ENCODE data around the gene CASK.

The CASK gene

DNA sequence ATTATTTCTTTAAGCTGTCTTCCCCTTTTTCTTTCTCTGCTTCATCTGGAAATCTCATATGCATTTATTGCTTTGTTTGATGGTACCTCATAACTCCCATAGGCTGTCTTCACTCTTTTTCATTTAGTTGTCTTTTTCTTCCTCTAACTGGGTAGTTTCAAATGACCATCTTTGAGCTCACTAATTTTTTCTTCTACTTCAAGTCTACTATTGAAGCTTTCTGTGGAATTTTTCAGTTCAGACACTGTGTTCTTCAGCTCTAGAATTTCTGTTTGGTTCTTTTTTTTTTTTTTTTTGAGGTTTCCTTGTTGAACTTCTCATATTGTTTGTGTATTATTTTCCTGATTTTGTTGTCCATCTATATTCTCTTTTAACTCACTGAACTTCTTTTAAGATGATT is 23.0 kb downstream of the CASK start:
- H3K9me3 ChIP-seq (ENCODE audit: insufficient read depth, low read depth, low read length): no peaks in the 10 kb centered on the region
- H4K91ac ChIP-seq (ENCODE audit: low read depth, low read length): no peak overlapping the region
- no peaks in the 10 kb centered on the region for H3K27me3 ChIP-seq (ENCODE audit: insufficient read depth, low read length)
- H2BK120ac ChIP-seq (ENCODE audit: insufficient read depth, low read length, poor library complexity): no peak overlapping the region
- H3K4me1 ChIP-seq (ENCODE audit: control insufficient read depth in 1 of 2, insufficient read depth in 2 of 2, low read length in 2 of 2): no peaks in the 10 kb centered on the region
- H2BK5ac ChIP-seq (ENCODE audit: low read depth, low read length, poor library complexity): no peak overlapping the region
- H3K4ac ChIP-seq (ENCODE audit: low read depth, low read length): no peak overlapping the region
- no peak overlapping the region for H2AK5ac ChIP-seq (ENCODE audit: low read length)
- no peak overlapping the region for H3K9ac ChIP-seq (ENCODE audit: low read length)
- no peaks in the 10 kb centered on the region for H3K79me2 ChIP-seq (ENCODE audit: control insufficient read depth, insufficient read depth, low read length, poor library complexity)
- no peak overlapping the region for H4K12ac ChIP-seq (ENCODE audit: low read depth, low read length)
- no peak for DNase-seq
- no peak overlapping the region for H3K14ac ChIP-seq (ENCODE audit: low read length)
- H3K4me2 ChIP-seq (ENCODE audit: low read length): no peak overlapping the region
- H3K79me1 ChIP-seq (ENCODE audit: low read length): no peaks in the 10 kb centered on the region
- no peak overlapping the region for H3K18ac ChIP-seq (ENCODE audit: low read length)
- H2BK12ac ChIP-seq (ENCODE audit: low read length): no peak overlapping the region
- no peak overlapping the region for H3K27ac ChIP-seq (ENCODE audit: low read depth, low read length)
- H3K36me3 ChIP-seq (ENCODE audit: control insufficient read depth in 1 of 2, insufficient read depth in 2 of 2, low read length in 2 of 2): peaks cover 0 to 3% of the 10 kb centered on the region in 2 experiments
- no peak overlapping the region for H3K23ac ChIP-seq (ENCODE audit: low read length)
- no peak overlapping the region for H4K8ac ChIP-seq (ENCODE audit: low read depth, low read length)
- H3K4me3 ChIP-seq (ENCODE audit: low read depth, low read length): no peak overlapping the region
- no peak overlapping the region for H2AFZ ChIP-seq (ENCODE audit: insufficient read depth, low read length, poor library complexity)

DNA sequence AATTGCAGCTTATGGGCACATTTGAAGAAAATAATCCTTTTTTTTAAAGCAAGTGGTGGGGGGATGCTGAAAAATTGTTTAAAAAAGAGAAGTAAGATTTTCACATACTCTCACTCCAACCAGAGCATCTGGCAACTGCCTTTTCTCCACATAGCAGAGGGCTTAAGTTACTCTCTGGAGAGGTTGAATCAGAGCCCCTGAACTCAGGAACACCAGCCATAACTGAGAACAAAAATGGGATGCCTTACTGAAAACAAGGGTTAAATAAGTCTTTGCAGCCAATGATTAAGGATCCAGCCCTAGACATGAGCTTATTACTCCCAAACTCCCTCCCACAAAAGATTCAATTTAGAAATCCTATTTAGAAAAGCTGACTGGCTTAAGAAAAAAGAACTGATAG is 27.5 kb downstream of the CASK start:
- no peak overlapping the region for H3K4me3 ChIP-seq (ENCODE audit: low read depth, low read length)
- no peak for DNase-seq
- no peak overlapping the region for H2AFZ ChIP-seq (ENCODE audit: insufficient read depth, low read length, poor library complexity)
- H3K14ac ChIP-seq (ENCODE audit: low read length): no peak overlapping the region
- no peak overlapping the region for H2BK5ac ChIP-seq (ENCODE audit: low read depth, low read length, poor library complexity)
- peaks cover 0 to 1% of the 10 kb centered on the region in 2 experiments for H3K36me3 ChIP-seq (ENCODE audit: control insufficient read depth in 1 of 2, insufficient read depth in 2 of 2, low read length in 2 of 2)
- H2BK12ac ChIP-seq (ENCODE audit: low read length): no peak overlapping the region
- no peak overlapping the region for H2AK5ac ChIP-seq (ENCODE audit: low read length)
- no peak overlapping the region for H4K12ac ChIP-seq (ENCODE audit: low read depth, low read length)
- no peaks in the 10 kb centered on the region for H3K79me2 ChIP-seq (ENCODE audit: control insufficient read depth, insufficient read depth, low read length, poor library complexity)
- no peak overlapping the region for H3K23ac ChIP-seq (ENCODE audit: low read length)
- H3K4me2 ChIP-seq (ENCODE audit: low read length): no peak overlapping the region
- no peaks in the 10 kb centered on the region for H3K79me1 ChIP-seq (ENCODE audit: low read length)
- no peak overlapping the region for H4K91ac ChIP-seq (ENCODE audit: low read depth, low read length)
- H3K9me3 ChIP-seq (ENCODE audit: insufficient read depth, low read depth, low read length): no peaks in the 10 kb centered on the region
- no peak overlapping the region for H3K4ac ChIP-seq (ENCODE audit: low read depth, low read length)
- no peaks in the 10 kb centered on the region for H3K4me1 ChIP-seq (ENCODE audit: control insufficient read depth in 1 of 2, insufficient read depth in 2 of 2, low read length in 2 of 2)
- H3K27me3 ChIP-seq (ENCODE audit: insufficient read depth, low read length): no peaks in the 10 kb centered on the region
- H4K8ac ChIP-seq (ENCODE audit: low read depth, low read length): no peak overlapping the region
- H3K27ac ChIP-seq (ENCODE audit: low read depth, low read length): no peak overlapping the region
- no peak overlapping the region for H2BK120ac ChIP-seq (ENCODE audit: insufficient read depth, low read length, poor library complexity)
- no peak overlapping the region for H3K18ac ChIP-seq (ENCODE audit: low read length)
- H3K9ac ChIP-seq (ENCODE audit: low read length): no peak overlapping the region

DNA sequence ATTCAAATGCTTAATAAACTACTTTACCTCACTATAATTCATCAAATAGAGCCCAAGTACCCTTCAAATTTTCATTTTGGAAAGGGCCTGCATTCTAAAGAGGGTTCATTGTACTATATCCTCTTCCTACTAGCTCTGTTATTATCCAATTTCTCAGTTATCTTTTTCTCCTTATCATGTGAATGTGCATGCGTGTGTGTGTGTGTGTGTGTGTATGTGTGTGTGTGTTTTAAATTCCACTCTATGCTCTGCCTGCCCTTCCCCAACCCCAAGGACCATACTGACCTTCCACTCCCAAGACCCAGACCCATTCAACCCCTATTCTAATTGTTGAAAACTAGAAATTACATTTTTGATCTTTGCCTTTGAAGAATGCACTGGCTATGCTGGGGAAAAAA is 33.3 kb downstream of the CASK start:
- peaks cover 0 to 1% of the 10 kb centered on the region in 2 experiments for H3K36me3 ChIP-seq (ENCODE audit: control insufficient read depth in 1 of 2, insufficient read depth in 2 of 2, low read length in 2 of 2)
- no peak overlapping the region for H4K91ac ChIP-seq (ENCODE audit: low read depth, low read length)
- H2BK120ac ChIP-seq (ENCODE audit: insufficient read depth, low read length, poor library complexity): no peak overlapping the region
- H3K18ac ChIP-seq (ENCODE audit: low read length): no peak overlapping the region
- no peak overlapping the region for H3K9ac ChIP-seq (ENCODE audit: low read length)
- H2AFZ ChIP-seq (ENCODE audit: insufficient read depth, low read length, poor library complexity): no peak overlapping the region
- no peaks in the 10 kb centered on the region for H3K27me3 ChIP-seq (ENCODE audit: insufficient read depth, low read length)
- H3K4ac ChIP-seq (ENCODE audit: low read depth, low read length): no peak overlapping the region
- no peaks in the 10 kb centered on the region for H3K79me2 ChIP-seq (ENCODE audit: control insufficient read depth, insufficient read depth, low read length, poor library complexity)
- H3K4me2 ChIP-seq (ENCODE audit: low read length): no peak overlapping the region
- H2BK5ac ChIP-seq (ENCODE audit: low read depth, low read length, poor library complexity): no peak overlapping the region
- H3K23ac ChIP-seq (ENCODE audit: low read length): no peak overlapping the region
- H2BK12ac ChIP-seq (ENCODE audit: low read length): no peak overlapping the region
- no peaks in the 10 kb centered on the region for H3K9me3 ChIP-seq (ENCODE audit: insufficient read depth, low read depth, low read length)
- no peak overlapping the region for H2AK5ac ChIP-seq (ENCODE audit: low read length)
- H4K8ac ChIP-seq (ENCODE audit: low read depth, low read length): no peak overlapping the region
- no CpG with 5 or more reads among the region's 1 CpG for WGBS (ENCODE audit: extremely low coverage, insufficient coverage, insufficient read length)
- H3K14ac ChIP-seq (ENCODE audit: low read length): no peak overlapping the region
- no peak for DNase-seq
- H3K79me1 ChIP-seq (ENCODE audit: low read length): no peaks in the 10 kb centered on the region
- no peak overlapping the region for H3K27ac ChIP-seq (ENCODE audit: low read depth, low read length)
- no peak overlapping the region for H4K12ac ChIP-seq (ENCODE audit: low read depth, low read length)
- no peaks in the 10 kb centered on the region for H3K4me1 ChIP-seq (ENCODE audit: control insufficient read depth in 1 of 2, insufficient read depth in 2 of 2, low read length in 2 of 2)
- H3K4me3 ChIP-seq (ENCODE audit: low read depth, low read length): no peak overlapping the region

DNA sequence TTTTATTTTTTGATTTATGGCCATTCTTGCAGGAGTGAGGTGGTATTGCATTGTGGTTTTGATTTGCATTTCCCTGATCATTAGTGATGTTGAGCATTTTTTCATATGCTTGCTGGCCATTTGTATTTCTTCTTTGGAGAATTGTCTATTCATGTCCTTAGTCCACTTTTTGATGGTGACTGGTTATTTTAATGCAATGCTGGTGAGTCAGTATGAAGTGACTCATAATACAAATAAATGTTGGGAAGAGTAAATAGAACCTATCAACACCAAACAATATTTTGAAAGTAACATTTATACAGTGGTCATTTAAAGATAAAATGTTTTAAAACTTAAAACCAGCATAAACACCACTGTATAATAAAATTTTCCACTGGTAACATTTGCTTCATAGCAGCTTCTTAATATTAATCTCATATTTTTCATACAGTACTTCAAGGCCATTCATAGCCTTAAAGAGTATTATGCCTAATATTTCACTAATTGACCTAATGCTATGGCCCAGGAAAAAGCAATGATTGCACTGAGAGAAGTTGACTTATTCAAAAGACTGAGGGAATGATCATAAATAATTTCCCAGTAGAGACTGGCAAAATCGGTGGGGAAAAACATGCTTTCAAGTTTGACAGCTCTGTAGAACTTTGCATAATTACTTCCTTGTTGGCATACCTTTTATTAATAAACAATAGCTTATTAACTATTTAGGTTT is 33.9 kb downstream of the CASK start:
- H2BK12ac ChIP-seq (ENCODE audit: low read length): no peak overlapping the region
- H3K27ac ChIP-seq (ENCODE audit: low read depth, low read length): no peak overlapping the region
- no peaks in the 10 kb centered on the region for H3K79me2 ChIP-seq (ENCODE audit: control insufficient read depth, insufficient read depth, low read length, poor library complexity)
- H4K12ac ChIP-seq (ENCODE audit: low read depth, low read length): no peak overlapping the region
- no peak overlapping the region for H3K18ac ChIP-seq (ENCODE audit: low read length)
- H3K79me1 ChIP-seq (ENCODE audit: low read length): no peaks in the 10 kb centered on the region
- no peak overlapping the region for H3K9ac ChIP-seq (ENCODE audit: low read length)
- no CpG with 5 or more reads among the region's 1 CpG for WGBS (ENCODE audit: extremely low coverage, insufficient coverage, insufficient read length)
- H3K4me2 ChIP-seq (ENCODE audit: low read length): no peak overlapping the region
- peaks cover 0 to 1% of the 10 kb centered on the region in 2 experiments for H3K36me3 ChIP-seq (ENCODE audit: control insufficient read depth in 1 of 2, insufficient read depth in 2 of 2, low read length in 2 of 2)
- H2AFZ ChIP-seq (ENCODE audit: insufficient read depth, low read length, poor library complexity): no peak overlapping the region
- no peak overlapping the region for H2BK120ac ChIP-seq (ENCODE audit: insufficient read depth, low read length, poor library complexity)
- no peak overlapping the region for H4K8ac ChIP-seq (ENCODE audit: low read depth, low read length)
- no peaks in the 10 kb centered on the region for H3K4me1 ChIP-seq (ENCODE audit: control insufficient read depth in 1 of 2, insufficient read depth in 2 of 2, low read length in 2 of 2)
- H3K27me3 ChIP-seq (ENCODE audit: insufficient read depth, low read length): no peaks in the 10 kb centered on the region
- no peak overlapping the region for H2BK5ac ChIP-seq (ENCODE audit: low read depth, low read length, poor library complexity)
- no peak overlapping the region for H3K23ac ChIP-seq (ENCODE audit: low read length)
- no peak overlapping the region for H3K4me3 ChIP-seq (ENCODE audit: low read depth, low read length)
- no peak overlapping the region for H4K91ac ChIP-seq (ENCODE audit: low read depth, low read length)
- no peaks in the 10 kb centered on the region for H3K9me3 ChIP-seq (ENCODE audit: insufficient read depth, low read depth, low read length)
- H2AK5ac ChIP-seq (ENCODE audit: low read length): no peak overlapping the region
- no peak overlapping the region for H3K4ac ChIP-seq (ENCODE audit: low read depth, low read length)
- no peak for DNase-seq
- no peak overlapping the region for H3K14ac ChIP-seq (ENCODE audit: low read length)
